CD4-positive, alpha-beta T cell (primary cell): ENCODE results near the gene TMEM121B. TPM values are rescaled to one million over a fixed set of nuclear protein-coding genes. Genes with fewer than 3 reads are reported as not detected.

Source experiments
- ATAC-seq: fragments of 200-7000 bp; cut with Tn5 transposase; one replicate; pipeline ENCODE4 v1.10.0; 2022; ENCODE audit warnings: mild to moderate bottlenecking; ENCODE audit not compliant: poor library complexity
- CTCF ChIA-PET: fragments of 350-600 bp; sonication (Branson Sonifier 250); formaldehyde crosslinking; loops from one replicate; lab custom pipeline; 2021; ENCODE audit warnings: antibody characterized with exemption, inconsistent platforms; lab: Charles Lee
- POLR2A ChIA-PET: fragments of 350-600 bp; sonication (Branson Sonifier 250); formaldehyde crosslinking; loops from one replicate; lab custom pipeline; 2021; ENCODE audit warnings: antibody characterized with exemption, inconsistent platforms; lab: Charles Lee
- DNase-seq, 14 experiments: peaks; one replicate each; pipeline ENCODE4 v3.0.0-alpha.2; 2013 to 2020; ENCODE audit warnings: mixed read lengths in 2 of 14
- H3K27ac ChIP-seq, 2 donors: one replicate each; pipeline versions ENCODE4 v1.5.1 to v1.7.0; 2013; ENCODE audit warnings: low read length in 2 of 2, low read depth in 1 of 2, mild to moderate bottlenecking in 1 of 2
- H3K27me3 ChIP-seq, 2 experiments: 1 replicate in 1 of 2; 2 replicates in 1 of 2; pipeline versions ENCODE4 v1.6.1 to v1.7.0; 2013; ENCODE audit warnings: low read length in 2 of 2, control low read depth in 1 of 2, mild to moderate bottlenecking in 1 of 2, moderate library complexity in 1 of 2; ENCODE audit not compliant: insufficient read depth in 2 of 2, control insufficient read depth in 1 of 2
- H3K36me3 ChIP-seq: one replicate; pipeline ENCODE4 v1.6.1; 2013; ENCODE audit warnings: low read length, control low read depth; ENCODE audit not compliant: insufficient read depth
- H3K4me1 ChIP-seq: one replicate; pipeline ENCODE4 v1.6.1; 2013; ENCODE audit warnings: low read length, control low read depth; ENCODE audit not compliant: insufficient read depth
- H3K4me3 ChIP-seq: one replicate; pipeline ENCODE4 v1.5.1; 2013; ENCODE audit warnings: mild to moderate bottlenecking, low read length, moderate library complexity
- H3K9me3 ChIP-seq, 2 experiments: 1 replicate in 1 of 2; 2 replicates in 1 of 2; pipeline versions ENCODE4 v1.6.1 to v1.7.0; 2013; ENCODE audit warnings: low read length in 2 of 2, mild to moderate bottlenecking in 2 of 2, control low read depth in 1 of 2, moderate library complexity in 1 of 2; ENCODE audit not compliant: control insufficient read depth in 1 of 2, insufficient read depth in 1 of 2
- H3K27ac Mint-ChIP-seq: one replicate; pipeline ENCODE4 v1.8.0; 2020; ENCODE audit warnings: mixed read lengths
- H3K27me3 Mint-ChIP-seq: one replicate; pipeline ENCODE4 v1.8.0; 2021; ENCODE audit warnings: mixed read lengths
- H3K36me3 Mint-ChIP-seq: one replicate; pipeline ENCODE4 v1.8.0; 2021; ENCODE audit warnings: low read depth, mixed read lengths
- H3K4me1 Mint-ChIP-seq: one replicate; pipeline ENCODE4 v1.8.0; 2021; ENCODE audit warnings: low read depth, mixed read lengths
- H3K4me3 Mint-ChIP-seq: one replicate; pipeline ENCODE4 v1.8.0; 2020; ENCODE audit warnings: mild to moderate bottlenecking, mixed read lengths
- H3K9me3 Mint-ChIP-seq: one replicate; pipeline ENCODE4 v1.8.0; 2020; ENCODE audit warnings: mixed read lengths
- intact Hi-C, 2 experiments: fragments of 100-400 bp; cut with DNase I in 1 of 2; cut with micrococcal nuclease in 1 of 2; formaldehyde crosslinking; loops; one replicate each; pipeline versions ENCODE4 v1.15.1 to v1.9.0; 2023 to 2025; cut with DNase I, micrococcal nuclease
- total RNA-seq, 174 experiments: library from RNA in 2 of 174; stranded (reverse) in 2 of 174; gene quantifications; one replicate each; pipeline ENCODE4 v1.2.3 and lab custom pipeline; 2021 to 2026
- TF ChIP-seq, protein P1 (sequence below): fragments of 200-600 bp; IDR thresholded peaks from one replicate; pipeline ENCODE4 v1.8.0; 2022; ENCODE audit warnings: antibody characterized with exemption, mild to moderate bottlenecking

TMEM121B gene
- total RNA-seq, 2 experiments from 2014 or later: 0.05 to 0.08 TPM

DNA sequence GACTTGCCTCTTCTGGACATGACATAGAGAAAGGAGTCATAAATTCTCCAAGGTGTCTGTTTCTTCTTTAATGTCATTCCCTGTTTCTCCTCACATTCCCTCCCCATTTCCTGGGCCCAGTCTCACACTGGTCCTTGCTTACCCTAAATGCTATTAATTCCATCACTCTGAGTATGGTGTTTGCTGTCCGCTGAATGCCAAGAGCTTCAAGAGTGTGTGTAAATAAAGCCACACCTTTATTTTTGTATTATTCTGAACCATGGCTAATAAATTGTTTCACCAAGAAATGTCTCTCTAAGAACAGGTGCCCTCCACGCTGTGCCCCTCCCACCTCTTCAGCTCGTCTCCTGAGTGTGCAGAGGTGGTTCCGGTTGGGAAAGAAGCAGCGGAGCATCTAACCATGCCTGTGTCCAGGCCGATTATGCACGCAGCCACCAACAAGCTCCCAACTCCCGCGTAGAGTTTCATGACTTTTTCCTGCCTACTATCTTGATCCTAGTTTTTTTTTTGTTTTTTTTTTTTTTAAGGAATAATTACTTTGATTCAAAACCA is 8.6 kb downstream of the TMEM121B start:
- Histone ChIP-seq H3K9me3 (no peaks in the 10 kb centered on the region), H3K4me1 (peaks cover 43% of the 10 kb centered on the region), H3K27ac (no peak overlapping the region), H3K4me3 (no peak overlapping the region), H3K36me3 (peaks cover 24% of the 10 kb centered on the region), H3K27me3 (no peaks in the 10 kb centered on the region)
- no peaks in the 10 kb centered on the region for H3K27me3 Mint-ChIP-seq
- DNase-seq: no peak
- H3K4me1 Mint-ChIP-seq: peaks cover 74% of the 10 kb centered on the region
- H3K9me3 Mint-ChIP-seq: no peaks in the 10 kb centered on the region
- H3K4me3 Mint-ChIP-seq: no peak overlapping the region
- TF ChIP-seq, protein P1, sequence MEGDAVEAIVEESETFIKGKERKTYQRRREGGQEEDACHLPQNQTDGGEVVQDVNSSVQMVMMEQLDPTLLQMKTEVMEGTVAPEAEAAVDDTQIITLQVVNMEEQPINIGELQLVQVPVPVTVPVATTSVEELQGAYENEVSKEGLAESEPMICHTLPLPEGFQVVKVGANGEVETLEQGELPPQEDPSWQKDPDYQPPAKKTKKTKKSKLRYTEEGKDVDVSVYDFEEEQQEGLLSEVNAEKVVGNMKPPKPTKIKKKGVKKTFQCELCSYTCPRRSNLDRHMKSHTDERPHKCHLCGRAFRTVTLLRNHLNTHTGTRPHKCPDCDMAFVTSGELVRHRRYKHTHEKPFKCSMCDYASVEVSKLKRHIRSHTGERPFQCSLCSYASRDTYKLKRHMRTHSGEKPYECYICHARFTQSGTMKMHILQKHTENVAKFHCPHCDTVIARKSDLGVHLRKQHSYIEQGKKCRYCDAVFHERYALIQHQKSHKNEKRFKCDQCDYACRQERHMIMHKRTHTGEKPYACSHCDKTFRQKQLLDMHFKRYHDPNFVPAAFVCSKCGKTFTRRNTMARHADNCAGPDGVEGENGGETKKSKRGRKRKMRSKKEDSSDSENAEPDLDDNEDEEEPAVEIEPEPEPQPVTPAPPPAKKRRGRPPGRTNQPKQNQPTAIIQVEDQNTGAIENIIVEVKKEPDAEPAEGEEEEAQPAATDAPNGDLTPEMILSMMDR: no peak
- peak overlapping the region; percentile 80 for H3K27ac Mint-ChIP-seq
- ChIA-PET POLR2A (no interaction called here), CTCF (no interaction called here)
- peaks cover 32% of the 10 kb centered on the region for H3K36me3 Mint-ChIP-seq
- intact Hi-C loops: no loop called here
- no peak for ATAC-seq

DNA sequence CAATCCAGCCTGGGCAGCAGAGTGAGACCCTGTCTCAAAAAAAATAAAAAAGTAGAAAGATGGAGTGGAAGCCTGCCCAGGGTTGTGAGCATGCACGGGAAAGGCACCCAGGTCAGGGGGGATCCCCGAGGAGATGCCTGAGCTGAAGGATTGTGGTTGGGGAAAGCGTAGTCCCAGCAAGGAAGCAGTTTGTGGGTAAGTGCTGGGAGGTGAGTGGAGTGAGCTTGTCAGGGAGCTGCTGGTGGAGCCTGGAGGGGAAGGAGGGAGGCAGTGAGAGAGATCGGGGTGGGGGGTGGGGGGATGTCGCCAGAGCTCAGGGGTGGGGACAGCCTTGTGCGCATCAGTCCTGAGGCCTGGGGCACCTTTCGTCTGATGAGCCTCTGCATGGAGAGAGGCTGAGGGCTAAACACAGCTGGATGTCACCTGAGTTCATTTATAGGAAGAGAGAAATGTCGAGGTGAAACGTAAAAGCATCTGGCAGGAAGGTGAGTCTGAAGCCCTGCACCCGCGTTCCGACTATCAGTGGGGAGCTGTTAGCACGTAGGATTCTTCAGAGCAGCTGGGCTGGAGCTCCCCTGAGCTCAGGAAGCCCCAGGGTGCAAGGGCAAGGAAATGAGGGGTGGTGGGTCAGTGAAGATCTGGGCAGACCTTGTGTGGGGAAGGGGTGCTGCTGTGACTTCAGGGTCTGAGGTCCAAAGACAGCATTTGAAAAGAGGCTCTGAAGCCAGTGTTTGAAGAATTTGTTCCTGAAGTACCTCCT is 10.2 kb downstream of the TMEM121B start:
- ATAC-seq: no peak
- no peak overlapping the region for H3K27ac ChIP-seq
- H3K27me3 ChIP-seq: no peaks in the 10 kb centered on the region
- ChIA-PET POLR2A (no interaction called here), CTCF (no interaction called here)
- Mint-ChIP-seq H3K27me3 (no peaks in the 10 kb centered on the region), H3K4me1 (peaks cover 74% of the 10 kb centered on the region), H3K4me3 (no peak overlapping the region), H3K36me3 (peaks cover 48% of the 10 kb centered on the region), H3K27ac (peak overlapping the region; percentile 80), H3K9me3 (no peaks in the 10 kb centered on the region)
- intact Hi-C loops: no loop called here
- TF ChIP-seq, protein P1: no peak
- DNase-seq: no peak
- H3K9me3 ChIP-seq: no peaks in the 10 kb centered on the region
- peaks cover 36% of the 10 kb centered on the region for H3K36me3 ChIP-seq
- H3K4me3 ChIP-seq: no peak overlapping the region
- peaks cover 43% of the 10 kb centered on the region for H3K4me1 ChIP-seq

DNA sequence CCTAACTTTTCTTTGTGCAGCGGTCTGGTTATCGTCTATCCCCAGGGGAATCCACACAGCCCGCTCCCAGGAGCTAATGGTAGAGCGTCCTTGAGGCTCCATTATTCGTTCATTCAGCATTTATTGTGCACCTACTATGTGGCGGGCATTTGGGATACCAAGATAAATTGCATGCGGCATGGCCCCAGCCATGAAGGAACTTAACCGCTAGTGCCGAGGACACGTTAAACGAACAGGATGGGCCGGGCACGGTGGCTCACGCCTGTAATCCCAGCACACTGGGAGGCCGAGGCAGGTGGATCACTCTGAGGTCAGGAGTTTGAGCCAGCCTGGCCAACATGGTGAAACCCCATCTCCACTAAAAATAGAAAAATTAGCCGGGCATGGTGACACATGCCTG is 11.2 kb downstream of the TMEM121B start:
- H3K27me3 ChIP-seq: no peaks in the 10 kb centered on the region
- TF ChIP-seq, protein P1: no peak
- no peaks in the 10 kb centered on the region for H3K9me3 ChIP-seq
- CTCF ChIA-PET: no interaction called here
- Mint-ChIP-seq H3K4me3 (no peak overlapping the region), H3K4me1 (peaks cover 74% of the 10 kb centered on the region), H3K9me3 (no peaks in the 10 kb centered on the region), H3K27ac (peak overlapping the region; percentile 80), H3K36me3 (peaks cover 58% of the 10 kb centered on the region), H3K27me3 (no peaks in the 10 kb centered on the region)
- intact Hi-C loops: no loop called here
- POLR2A ChIA-PET: no interaction called here
- ATAC-seq (no peak), DNase-seq (no peak)
- peaks cover 46% of the 10 kb centered on the region for H3K36me3 ChIP-seq
- H3K4me3 ChIP-seq: no peak overlapping the region
- H3K27ac ChIP-seq: no peak overlapping the region
- H3K4me1 ChIP-seq: peaks cover 43% of the 10 kb centered on the region
